Measurements from ENCODE around the gene USP8.

The USP8 gene

DNA sequence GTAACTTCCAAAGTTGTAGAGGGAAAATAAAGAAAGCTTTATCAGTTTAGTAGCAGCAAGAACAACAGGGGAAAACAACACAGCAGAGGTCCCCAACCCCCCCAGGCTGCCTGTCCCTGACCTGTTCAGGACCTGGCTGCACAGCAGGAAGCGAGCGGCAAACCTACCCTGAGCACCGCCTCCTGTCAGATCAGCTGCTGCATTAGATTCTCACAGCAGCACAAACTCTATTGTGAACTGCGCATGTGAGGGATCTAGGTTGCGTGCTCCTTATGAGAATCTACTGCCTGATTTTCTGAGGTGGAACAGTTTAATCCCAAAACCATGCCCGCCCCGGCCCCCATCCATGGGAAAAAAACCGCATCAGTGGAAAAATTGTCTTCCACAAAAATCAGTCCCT, 81.9 kb downstream of the USP8 start:
- TF ChIP-seq, protein P1, sequence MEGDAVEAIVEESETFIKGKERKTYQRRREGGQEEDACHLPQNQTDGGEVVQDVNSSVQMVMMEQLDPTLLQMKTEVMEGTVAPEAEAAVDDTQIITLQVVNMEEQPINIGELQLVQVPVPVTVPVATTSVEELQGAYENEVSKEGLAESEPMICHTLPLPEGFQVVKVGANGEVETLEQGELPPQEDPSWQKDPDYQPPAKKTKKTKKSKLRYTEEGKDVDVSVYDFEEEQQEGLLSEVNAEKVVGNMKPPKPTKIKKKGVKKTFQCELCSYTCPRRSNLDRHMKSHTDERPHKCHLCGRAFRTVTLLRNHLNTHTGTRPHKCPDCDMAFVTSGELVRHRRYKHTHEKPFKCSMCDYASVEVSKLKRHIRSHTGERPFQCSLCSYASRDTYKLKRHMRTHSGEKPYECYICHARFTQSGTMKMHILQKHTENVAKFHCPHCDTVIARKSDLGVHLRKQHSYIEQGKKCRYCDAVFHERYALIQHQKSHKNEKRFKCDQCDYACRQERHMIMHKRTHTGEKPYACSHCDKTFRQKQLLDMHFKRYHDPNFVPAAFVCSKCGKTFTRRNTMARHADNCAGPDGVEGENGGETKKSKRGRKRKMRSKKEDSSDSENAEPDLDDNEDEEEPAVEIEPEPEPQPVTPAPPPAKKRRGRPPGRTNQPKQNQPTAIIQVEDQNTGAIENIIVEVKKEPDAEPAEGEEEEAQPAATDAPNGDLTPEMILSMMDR (IDR thresholded peaks at IDR 0.05): no peak
- no peak for TF ChIP-seq ZFX (IDR thresholded peaks at IDR 0.05; ENCODE audit: borderline replicate concordance)
- H3K27ac ChIP-seq: no peak overlapping the region

DNA sequence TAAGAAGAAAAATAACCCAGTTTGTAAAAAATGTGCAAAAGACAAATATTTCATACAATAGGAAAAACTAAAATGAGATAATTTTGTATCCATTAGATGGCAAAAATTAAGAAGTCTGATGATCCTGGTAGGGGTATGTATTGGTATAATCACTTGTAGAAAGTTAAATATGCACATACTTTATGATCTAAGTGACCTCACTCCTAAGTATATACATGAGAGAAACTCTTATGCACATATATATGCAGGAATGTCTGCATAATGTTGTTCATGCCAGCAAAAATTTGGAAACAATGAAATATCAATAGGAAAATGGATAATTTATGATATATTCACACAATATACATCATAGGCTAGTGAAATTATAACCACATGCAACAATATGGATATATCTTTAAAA, 88.8 kb downstream of the USP8 start:
- TF ChIP-seq, protein P1 (IDR thresholded peaks at IDR 0.05): no peak
- no peak overlapping the region for H3K27ac ChIP-seq

DNA sequence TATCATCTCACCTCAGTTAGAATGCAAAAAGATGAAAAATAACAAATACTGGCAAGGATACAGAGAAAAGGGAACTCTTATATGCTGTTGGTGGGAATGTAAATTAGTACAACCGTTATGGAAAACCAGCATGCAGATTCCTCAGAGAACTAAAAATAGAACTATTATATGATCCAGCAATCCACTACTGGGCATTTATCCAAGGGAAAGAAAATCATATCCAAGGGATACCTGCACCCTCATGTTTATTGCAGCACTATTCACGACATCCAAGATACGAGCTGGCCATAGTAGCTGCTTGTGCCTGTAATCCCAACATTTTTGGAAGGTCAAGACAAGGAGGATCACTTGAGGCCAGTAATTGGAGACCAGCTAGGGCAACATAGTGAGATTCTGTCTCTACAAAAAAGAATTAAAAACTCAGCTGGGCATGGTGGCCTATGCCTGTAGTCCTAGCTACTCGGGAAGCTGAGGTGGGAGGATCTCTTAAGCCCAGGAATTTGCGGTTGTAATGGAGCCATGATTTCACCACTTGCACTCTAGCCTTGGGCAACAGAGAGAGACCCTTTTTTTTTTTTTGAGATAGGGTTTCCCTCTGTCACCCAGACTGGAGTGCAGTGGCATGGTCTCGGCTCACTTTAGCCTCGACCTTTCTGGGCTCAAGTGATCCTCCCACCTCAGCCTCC, 95.7 kb downstream of the USP8 start:
- no peak overlapping the region for H3K27ac ChIP-seq
- TF ChIP-seq, protein P1 (IDR thresholded peaks at IDR 0.05): no peak
- no peak for TF ChIP-seq ZFX (IDR thresholded peaks at IDR 0.05; ENCODE audit: borderline replicate concordance)

DNA sequence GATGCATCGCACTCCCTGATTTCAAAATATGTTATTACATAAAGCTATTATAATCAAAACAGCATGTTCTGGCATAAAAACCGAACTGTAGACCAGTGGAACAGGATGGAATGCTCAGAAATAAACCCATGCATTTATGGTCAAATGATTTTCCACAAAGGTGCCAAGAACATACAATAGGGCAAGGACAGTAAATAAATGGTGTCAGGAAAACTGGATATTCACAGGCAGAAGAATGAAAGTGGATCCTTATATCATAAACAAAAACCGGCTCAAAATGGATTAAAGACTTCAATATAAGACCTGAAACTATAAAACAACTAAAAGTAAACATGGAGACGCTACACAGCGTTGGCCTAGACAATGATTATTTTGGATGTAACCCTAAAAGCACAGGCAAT, 99.6 kb downstream of the USP8 start:
- H3K27ac ChIP-seq: no peak overlapping the region
- TF ChIP-seq, protein P1 (IDR thresholded peaks at IDR 0.05): no peak
- TF ChIP-seq ZFX (IDR thresholded peaks at IDR 0.05; ENCODE audit: borderline replicate concordance): no peak

DNA sequence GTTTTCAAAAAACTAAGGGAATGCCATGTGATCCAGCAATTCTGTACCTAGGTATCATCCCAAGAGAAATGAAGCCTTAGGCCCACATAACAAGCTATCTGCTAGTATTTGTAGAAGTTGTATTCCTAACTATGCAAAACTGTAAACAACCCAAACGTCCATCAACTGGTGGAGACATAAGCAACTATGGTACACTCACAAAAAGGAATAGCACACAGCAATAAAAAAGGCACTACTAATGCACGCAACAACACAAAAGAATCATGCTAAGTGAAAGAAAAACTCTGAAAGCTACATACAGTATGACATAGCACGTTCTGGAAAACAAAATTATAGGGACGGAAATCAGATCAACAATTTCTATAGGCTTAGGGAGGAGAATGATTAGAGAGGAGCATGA, 107.0 kb downstream of the USP8 start:
- no peak for TF ChIP-seq ZFX (IDR thresholded peaks at IDR 0.05; ENCODE audit: borderline replicate concordance)
- TF ChIP-seq, protein P1 (IDR thresholded peaks at IDR 0.05): no peak

DNA sequence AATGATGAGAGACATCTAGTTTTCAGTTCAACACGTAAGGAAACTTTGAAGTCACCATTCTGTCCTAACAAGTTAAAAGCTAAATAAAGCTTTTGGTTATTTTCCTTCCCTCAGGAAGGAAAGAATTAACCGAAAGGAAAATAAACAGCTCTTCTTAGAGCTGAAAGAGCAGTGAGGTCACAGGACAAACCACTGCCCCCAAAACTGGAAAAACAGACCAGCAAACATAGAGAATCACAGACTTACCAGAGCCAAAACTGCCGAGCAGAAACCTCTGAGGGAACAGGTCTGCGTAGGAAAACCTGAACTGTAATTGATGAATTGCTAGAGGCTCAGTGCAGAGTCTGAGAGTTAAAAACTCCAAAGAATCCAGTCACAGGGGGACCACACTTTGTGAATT, 107.6 kb downstream of the USP8 start:
- no peak for TF ChIP-seq ZFX (IDR thresholded peaks at IDR 0.05; ENCODE audit: borderline replicate concordance)
- TF ChIP-seq, protein P1 (IDR thresholded peaks at IDR 0.05): no peak
- H3K27ac ChIP-seq: no peak overlapping the region

More for the DNA sequence above, 107.0 kb downstream of the USP8 start:
- no peak overlapping the region for H3K27ac ChIP-seq

DNA sequence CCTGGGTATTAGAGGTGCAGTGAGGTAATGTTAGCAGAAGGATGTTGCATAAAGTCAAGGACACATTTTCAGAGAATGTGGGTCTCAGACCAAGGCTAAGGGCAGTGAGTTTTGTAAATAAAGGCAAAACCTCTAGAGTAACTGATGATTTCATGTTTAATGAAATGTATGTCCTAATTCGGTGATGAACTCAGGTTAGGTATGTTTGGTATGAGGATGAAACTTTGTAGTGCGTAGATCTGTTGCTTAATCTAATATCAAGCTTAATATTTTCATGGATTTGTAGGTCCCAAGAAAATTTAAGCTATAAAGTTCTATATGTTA, 118.6 kb downstream of the USP8 start:
- TF ChIP-seq ZFX (IDR thresholded peaks at IDR 0.05; ENCODE audit: borderline replicate concordance): no peak
- TF ChIP-seq, protein P1 (IDR thresholded peaks at IDR 0.05): no peak
- no peak overlapping the region for H3K27ac ChIP-seq

Measured in 22Rv1 (cell line).